Gastrocnemius medialis (tissue), 4 donors: ENCODE data around the gene ZBTB1.

ENCODE experiments used
- POLR2A ChIP-seq, 2 donors: fragments of 450-650 bp; IDR thresholded peaks; one replicate each; pipeline ENCODE4 v1.6.1; 2017; ENCODE audit warnings: antibody characterized with exemption in 2 of 2, mild to moderate bottlenecking in 2 of 2, moderate library complexity in 2 of 2
- TF ChIP-seq, protein P1 (sequence below), 5 experiments: fragments of 450-650 bp in 3 of 5; fragments of 200-600 bp in 2 of 5; sonication (generic) in 2 of 5; IDR thresholded peaks in 4 of 5; conservative IDR thresholded peaks in 1 of 5; 1 replicate in 4 of 5; 2 replicates in 1 of 5; pipeline ENCODE4 v1.5.1; 2016 to 2019; ENCODE audit warnings: antibody characterized with exemption in 5 of 5, mild to moderate bottlenecking in 3 of 5, moderate library complexity in 3 of 5

DNA sequence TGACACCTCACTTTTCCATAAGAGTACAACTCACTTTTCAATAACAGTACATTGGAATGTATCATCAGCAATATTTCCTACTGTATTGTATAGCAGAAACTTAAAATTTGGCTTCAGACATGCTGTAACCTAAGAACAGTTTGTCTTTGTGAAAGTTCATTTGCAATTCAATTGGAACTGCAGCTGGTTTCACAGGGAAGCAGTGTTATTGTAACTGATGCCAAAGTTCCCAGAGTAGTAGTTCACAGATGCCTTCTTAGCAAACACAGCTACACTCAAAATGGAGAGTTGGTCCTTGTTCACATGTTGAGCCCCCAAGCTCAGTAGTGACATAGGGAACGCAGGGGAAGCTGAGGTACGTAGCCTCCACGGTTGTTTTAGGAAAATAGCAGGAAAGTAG lies 68.5 kb downstream of the ZBTB1 start:
- TF ChIP-seq POLR2A (IDR thresholded peaks at IDR 0.05), result no peak
- TF ChIP-seq, protein P1, sequence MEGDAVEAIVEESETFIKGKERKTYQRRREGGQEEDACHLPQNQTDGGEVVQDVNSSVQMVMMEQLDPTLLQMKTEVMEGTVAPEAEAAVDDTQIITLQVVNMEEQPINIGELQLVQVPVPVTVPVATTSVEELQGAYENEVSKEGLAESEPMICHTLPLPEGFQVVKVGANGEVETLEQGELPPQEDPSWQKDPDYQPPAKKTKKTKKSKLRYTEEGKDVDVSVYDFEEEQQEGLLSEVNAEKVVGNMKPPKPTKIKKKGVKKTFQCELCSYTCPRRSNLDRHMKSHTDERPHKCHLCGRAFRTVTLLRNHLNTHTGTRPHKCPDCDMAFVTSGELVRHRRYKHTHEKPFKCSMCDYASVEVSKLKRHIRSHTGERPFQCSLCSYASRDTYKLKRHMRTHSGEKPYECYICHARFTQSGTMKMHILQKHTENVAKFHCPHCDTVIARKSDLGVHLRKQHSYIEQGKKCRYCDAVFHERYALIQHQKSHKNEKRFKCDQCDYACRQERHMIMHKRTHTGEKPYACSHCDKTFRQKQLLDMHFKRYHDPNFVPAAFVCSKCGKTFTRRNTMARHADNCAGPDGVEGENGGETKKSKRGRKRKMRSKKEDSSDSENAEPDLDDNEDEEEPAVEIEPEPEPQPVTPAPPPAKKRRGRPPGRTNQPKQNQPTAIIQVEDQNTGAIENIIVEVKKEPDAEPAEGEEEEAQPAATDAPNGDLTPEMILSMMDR (IDR thresholded peaks at IDR 0.05 in 4 of 5, conservative IDR thresholded peaks at IDR 0.05 in 1 of 5), result no peak
